SJCRH30 (cell line): ENCODE measurements around the gene RUNX2. TPM values are rescaled to one million over a fixed set of nuclear protein-coding genes. Genes with fewer than 3 reads are reported as not detected.

Source experiments
- DNase-seq, 2 experiments: peaks; one replicate each; pipeline ENCODE4 v3.0.0-alpha.2; 2015 to 2020
- H3K27ac ChIP-seq: fragments of 250-450 bp; sonication (Bioruptor Pico); 2 replicates; pipeline ENCODE4 v1.5.1; 2020; ENCODE audit warnings: mild to moderate bottlenecking, moderate library complexity
- H3K27me3 ChIP-seq: fragments of 250-450 bp; sonication (Bioruptor Pico); 2 replicates; pipeline ENCODE4 v1.5.1; 2020; ENCODE audit warnings: mild to moderate bottlenecking, moderate library complexity
- H3K36me3 ChIP-seq: fragments of 250-450 bp; sonication (Bioruptor Pico); 2 replicates; pipeline ENCODE4 v1.5.1; 2020; ENCODE audit warnings: mild to moderate bottlenecking, moderate library complexity
- H3K4me1 ChIP-seq: fragments of 250-450 bp; sonication (Bioruptor Pico); 2 replicates; pipeline ENCODE4 v1.5.1; 2020; ENCODE audit warnings: mild to moderate bottlenecking, moderate library complexity
- H3K4me3 ChIP-seq: fragments of 250-450 bp; sonication (Bioruptor Pico); 2 replicates; pipeline ENCODE4 v1.5.1; 2020; ENCODE audit warnings: mild to moderate bottlenecking, moderate library complexity
- H3K9me3 ChIP-seq: fragments of 250-450 bp; sonication (Bioruptor Pico); replicated peaks from 2 replicates; pipeline ENCODE4 v1.5.1; 2020; ENCODE audit warnings: mild to moderate bottlenecking, moderate library complexity
- total RNA-seq: library from RNA; depleted of rRNA; stranded (reverse); fragments of >200 nt; shearing (Covaris generic); gene quantifications from 2 replicates; pipeline ENCODE4 v1.2.3, GENCODE V29; 2014

Gene RUNX2
- total RNA-seq, 1 experiment from 2014 or later = 50.5 TPM

DNA sequence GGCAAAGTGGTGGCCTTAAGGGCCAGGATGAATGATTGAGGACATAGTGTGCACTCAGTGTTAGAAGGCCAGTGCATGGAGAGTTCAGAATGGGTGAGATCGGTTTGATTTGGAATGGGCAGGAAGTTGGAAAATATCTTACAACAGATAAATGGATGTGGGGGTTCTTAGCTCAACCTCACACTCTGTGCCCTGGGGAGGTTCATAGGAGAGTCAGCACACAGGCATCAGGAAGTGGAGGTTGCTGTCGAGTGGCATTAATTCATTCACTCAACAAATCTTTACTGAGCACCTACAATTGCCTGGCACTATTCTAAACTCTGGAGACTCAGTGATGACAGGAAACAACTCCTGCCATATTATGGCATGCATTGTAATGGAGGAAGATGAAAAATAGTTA is 363.3 kb downstream of the RUNX2 start:
- Histone ChIP-seq H3K27me3 (no peaks in the 10 kb centered on the region), H3K36me3 (no peaks in the 10 kb centered on the region), H3K4me3 (no peak overlapping the region), H3K9me3 (no peaks in the 10 kb centered on the region), H3K4me1 (no peaks in the 10 kb centered on the region), H3K27ac (no peak overlapping the region)
- DNase-seq = no peak

DNA sequence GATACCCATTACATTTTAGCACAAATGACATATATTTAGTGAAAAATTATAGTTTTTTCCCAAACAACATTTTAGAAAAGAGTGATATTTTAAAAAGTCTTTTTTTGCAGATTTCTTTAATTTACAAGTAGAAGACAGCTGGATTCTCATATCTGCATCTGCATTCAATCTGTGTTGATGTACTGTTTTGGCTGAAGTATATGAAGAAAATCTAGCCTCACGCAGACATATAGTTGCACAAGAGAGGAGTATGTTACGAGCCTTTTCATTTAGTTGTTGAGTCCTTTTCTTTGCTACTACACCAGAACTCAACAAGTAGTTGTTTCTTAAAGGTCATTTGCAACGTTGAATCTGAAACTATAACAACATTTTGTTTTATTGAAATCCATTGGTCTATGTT is 363.9 kb downstream of the RUNX2 start:
- no peaks in the 10 kb centered on the region for H3K27me3 ChIP-seq
- no peaks in the 10 kb centered on the region for H3K9me3 ChIP-seq
- no peak for DNase-seq

DNA sequence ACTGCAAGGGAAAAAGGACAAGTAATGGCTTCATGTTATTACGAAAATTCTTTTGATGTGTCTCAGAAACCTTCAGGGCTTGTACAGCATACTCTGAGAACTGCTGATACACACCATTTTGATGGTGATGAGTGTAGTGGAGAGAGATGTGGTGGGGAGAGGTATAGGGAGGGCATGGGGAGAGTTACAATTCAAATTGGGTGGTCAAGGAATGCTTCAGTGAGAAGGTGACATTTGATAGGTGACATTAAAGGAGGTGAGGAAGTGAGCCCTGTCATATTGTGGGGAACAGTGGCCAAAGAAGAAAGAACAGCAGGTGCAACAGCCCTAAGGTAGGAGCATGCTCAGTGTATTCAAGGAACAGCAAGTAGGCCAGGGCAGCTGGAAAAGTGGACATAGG is 368.6 kb downstream of the RUNX2 start:
- Histone ChIP-seq H3K27me3 (no peaks in the 10 kb centered on the region), H3K4me1 (peaks cover 12% of the 10 kb centered on the region), H3K36me3 (no peaks in the 10 kb centered on the region), H3K4me3 (no peak overlapping the region), H3K27ac (no peak overlapping the region), H3K9me3 (no peaks in the 10 kb centered on the region)
- no peak for DNase-seq

More for the DNA sequence above, 363.9 kb downstream of the RUNX2 start:
- H3K27ac ChIP-seq = no peak overlapping the region
- no peaks in the 10 kb centered on the region for H3K36me3 ChIP-seq
- no peak overlapping the region for H3K4me3 ChIP-seq
- H3K4me1 ChIP-seq = no peaks in the 10 kb centered on the region; the same call in 1 of the 2 replicates

DNA sequence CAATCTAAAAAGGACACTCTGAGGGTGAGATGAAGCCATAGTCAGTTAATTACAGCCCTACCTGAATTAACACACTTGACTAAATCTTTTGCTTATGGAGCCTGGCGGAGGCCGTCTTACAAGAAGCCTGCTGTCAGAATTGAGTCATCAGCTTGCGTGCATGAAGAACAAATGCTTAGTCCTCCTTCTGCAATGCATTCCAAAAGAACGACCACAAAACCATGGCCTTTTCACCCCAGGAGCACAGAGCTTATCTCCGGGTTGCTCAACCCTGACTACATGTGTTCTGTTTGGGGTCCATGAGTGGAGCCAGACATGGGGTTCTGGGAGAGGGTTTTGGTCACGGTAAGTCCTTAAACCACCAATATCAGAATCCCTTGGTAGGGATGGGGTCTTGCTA is 369.5 kb downstream of the RUNX2 start:
- peak in 1 of 2 experiments; percentile 42 for DNase-seq
- no peak overlapping the region for H3K4me3 ChIP-seq
- no peaks in the 10 kb centered on the region for H3K27me3 ChIP-seq
- no peaks in the 10 kb centered on the region for H3K36me3 ChIP-seq
- H3K9me3 ChIP-seq = no peaks in the 10 kb centered on the region
- H3K27ac ChIP-seq = peak overlapping the region; percentile 37; the same call in 1 of the 2 replicates
- peaks cover 12% of the 10 kb centered on the region for H3K4me1 ChIP-seq

DNA sequence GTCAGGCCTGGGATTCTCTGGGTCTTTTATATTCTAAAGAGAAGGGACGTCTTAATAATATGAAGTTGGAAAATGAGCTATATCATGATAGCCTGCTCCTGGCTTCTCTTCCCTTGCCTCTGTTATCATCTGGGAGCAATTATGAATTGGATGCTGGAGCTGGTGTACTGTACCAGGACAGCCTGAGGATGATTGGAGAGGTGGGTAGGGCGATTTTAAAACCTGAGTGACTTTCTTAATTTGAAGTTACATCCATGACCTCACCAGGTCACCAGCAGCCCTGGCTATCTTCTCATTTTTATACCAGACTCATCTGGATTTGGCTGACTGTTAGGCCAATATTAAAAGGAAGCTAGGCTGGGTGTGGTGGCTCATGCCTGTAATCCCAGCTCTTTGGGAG is 369.9 kb downstream of the RUNX2 start:
- Histone ChIP-seq H3K4me3 (no peak overlapping the region), H3K27me3 (no peaks in the 10 kb centered on the region), H3K9me3 (no peaks in the 10 kb centered on the region), H3K27ac (peak overlapping the region; percentile 37; the same call in 1 of the 2 replicates), H3K4me1 (peaks cover 12% of the 10 kb centered on the region), H3K36me3 (no peaks in the 10 kb centered on the region)
- DNase-seq = no peak

DNA sequence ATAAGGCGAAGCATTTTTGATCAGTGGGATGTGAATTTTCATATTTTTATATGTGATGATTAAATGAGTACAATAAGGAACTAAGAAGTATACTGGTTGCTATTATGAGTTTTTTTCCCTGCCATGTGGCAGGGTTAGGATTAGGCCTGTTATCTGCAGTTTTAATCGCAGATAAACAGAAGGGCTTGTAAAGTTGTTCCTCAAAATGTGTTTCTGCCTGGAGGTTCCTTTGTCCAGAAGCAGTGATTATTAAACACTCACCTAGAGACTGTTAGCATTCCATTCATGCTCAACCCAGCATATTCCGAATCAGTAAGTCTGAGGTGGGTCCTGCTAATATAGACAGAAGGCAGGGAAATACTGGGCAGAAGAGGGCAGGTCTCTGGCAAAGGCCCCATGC is 371.5 kb downstream of the RUNX2 start:
- H3K27me3 ChIP-seq = no peaks in the 10 kb centered on the region
- H3K36me3 ChIP-seq = no peaks in the 10 kb centered on the region
- H3K4me1 ChIP-seq = peaks cover 12% of the 10 kb centered on the region
- H3K27ac ChIP-seq = no peak overlapping the region
- no peaks in the 10 kb centered on the region for H3K9me3 ChIP-seq
- no peak overlapping the region for H3K4me3 ChIP-seq
- no peak for DNase-seq

DNA sequence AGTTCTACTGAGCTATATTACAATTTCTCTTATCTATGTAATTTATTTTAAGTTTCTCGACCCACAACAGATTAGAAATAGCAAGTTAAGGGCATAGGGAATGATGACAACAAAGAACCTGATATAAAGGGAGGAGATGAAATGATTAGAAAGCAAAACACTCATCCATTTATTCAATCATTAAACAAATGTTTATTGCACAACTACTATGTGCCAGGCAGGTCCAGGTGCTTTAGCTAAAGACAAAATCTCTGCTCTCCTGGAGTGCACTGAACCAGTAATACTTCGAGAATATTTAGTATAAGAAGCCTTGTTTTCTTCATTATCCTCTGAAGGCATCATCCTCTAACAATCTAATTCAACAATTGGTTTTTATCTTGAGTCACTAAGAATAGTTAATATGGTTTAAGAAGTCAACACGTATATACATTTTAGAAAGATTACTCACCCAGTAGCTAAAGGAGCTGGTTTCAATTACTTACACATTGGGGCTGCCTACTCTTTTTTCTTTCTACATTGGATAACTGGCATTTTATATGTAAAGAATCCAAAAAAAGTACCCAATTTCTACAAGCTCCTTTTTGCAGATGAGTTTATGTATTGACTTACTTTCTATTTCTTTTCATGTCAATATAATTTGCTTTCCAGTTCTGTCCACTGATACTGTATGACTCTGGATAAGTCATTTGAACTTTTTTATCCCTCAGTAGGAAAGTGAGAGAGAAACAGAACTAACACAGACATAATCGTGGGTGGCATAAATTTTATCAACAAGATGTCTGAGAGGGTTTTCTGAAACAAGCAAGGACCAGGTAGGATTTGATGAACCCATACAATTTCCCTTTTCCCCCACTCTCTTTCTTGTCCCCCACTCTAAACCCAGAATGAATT is 375.0 kb downstream of the RUNX2 start:
- no peak overlapping the region for H3K4me3 ChIP-seq
- peaks cover 1% of the 10 kb centered on the region; the same call in 1 of the 2 replicates for H3K4me1 ChIP-seq
- no peaks in the 10 kb centered on the region for H3K9me3 ChIP-seq
- no peaks in the 10 kb centered on the region for H3K27me3 ChIP-seq
- H3K27ac ChIP-seq = no peak overlapping the region
- no peak for DNase-seq
- H3K36me3 ChIP-seq = no peaks in the 10 kb centered on the region

DNA sequence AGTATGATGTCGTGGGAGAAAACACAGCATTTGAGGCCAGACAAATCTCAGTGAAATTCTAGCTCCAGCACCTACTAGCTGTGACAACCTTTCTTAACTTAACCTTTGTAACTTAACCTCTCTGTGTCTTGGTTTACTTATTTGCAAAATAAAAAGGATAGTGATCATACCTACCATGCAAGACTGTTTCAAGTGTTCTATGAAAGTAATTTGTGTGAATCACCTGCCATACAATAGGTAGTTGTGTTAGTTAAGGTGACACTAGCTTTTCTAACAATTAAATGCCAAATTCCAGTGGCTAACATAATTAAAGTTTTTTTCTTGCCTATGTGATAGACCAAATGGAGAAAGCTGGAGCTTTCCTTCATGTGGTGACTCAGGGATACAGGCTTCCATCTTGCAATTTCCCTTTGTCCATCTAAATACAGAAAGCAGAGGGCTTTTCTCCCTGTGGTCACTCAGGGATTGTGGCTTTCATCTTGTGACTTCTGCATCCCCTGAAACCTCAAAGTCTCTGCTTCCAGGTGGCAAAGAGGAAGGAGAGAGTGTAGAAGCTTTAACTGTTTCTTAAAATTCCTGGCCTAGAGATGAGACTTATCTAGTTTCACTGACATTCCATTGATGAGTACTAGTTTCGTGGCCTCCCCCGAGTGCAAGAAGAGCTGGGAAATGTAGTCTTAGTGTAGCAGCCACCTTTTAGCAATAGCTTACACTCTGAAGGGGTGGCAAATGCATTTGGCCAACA is 376.1 kb downstream of the RUNX2 start:
- Histone ChIP-seq H3K36me3 (no peaks in the 10 kb centered on the region), H3K9me3 (no peaks in the 10 kb centered on the region), H3K27me3 (no peaks in the 10 kb centered on the region), H3K4me3 (no peak overlapping the region), H3K27ac (no peak overlapping the region), H3K4me1 (no peaks in the 10 kb centered on the region)
- no peak for DNase-seq

DNA sequence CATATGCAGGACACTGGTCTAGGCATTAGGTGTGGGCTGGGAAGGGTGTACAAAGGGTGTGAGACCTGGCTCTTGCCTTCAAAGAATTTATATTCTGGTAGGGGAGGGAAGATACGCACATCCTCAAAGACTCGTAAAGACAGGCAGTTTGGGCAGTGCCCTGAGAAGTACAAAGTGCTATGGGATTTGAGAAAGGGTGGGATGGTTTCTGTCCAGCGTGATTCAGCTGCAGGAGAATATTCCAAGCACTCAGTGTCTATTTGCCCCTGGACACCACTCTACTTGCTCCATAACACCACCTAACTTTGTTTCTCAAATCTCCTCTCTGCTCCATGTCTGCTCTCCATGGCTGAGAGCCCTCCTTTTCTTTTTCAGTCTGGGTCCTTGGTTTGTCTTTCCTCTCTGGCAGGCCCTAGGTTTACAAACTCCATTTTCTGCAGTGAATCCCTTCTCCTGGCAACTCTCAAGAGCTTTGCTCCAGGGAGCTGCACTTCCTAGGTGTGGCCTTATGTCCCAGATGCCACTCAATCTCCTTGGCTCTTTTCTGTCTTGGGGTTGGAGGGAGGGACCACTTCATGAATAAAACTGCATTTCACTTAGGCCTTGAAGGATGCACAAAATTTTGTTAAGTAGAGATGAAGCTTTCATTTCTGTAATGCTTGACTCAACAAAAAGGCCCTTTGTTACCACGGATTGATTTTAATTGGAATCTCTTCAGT is 377.2 kb downstream of the RUNX2 start:
- H3K36me3 ChIP-seq = no peaks in the 10 kb centered on the region
- no peak overlapping the region for H3K27ac ChIP-seq
- DNase-seq = no peak
- no peaks in the 10 kb centered on the region for H3K9me3 ChIP-seq
- H3K4me1 ChIP-seq = peaks cover 3% of the 10 kb centered on the region
- no peak overlapping the region for H3K4me3 ChIP-seq
- no peaks in the 10 kb centered on the region for H3K27me3 ChIP-seq

DNA sequence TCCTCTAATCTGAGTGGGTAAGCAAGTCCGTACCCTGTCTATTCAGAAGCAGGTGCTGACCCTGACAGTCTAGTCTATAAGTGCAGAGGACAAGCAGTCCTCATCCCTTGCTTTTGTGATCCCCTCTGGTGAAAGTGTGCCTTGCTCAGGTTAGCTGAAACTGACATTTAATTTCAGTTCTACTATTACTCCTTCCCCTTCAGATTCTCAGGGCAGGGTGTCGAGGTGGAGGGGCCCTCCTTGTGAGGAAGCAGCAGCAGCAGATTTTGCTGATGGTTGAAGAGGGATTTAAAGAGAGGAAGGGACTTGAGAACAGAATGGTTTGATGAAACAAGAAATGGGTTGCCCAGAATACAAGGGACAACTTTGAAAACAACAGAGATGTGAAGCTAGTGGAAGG is 378.2 kb downstream of the RUNX2 start:
- DNase-seq = no peak
- H3K36me3 ChIP-seq = no peaks in the 10 kb centered on the region
- H3K27ac ChIP-seq = no peak overlapping the region
- H3K4me1 ChIP-seq = peaks cover 13% of the 10 kb centered on the region
- H3K4me3 ChIP-seq = no peak overlapping the region
- H3K9me3 ChIP-seq = no peaks in the 10 kb centered on the region
- H3K27me3 ChIP-seq = no peaks in the 10 kb centered on the region

DNA sequence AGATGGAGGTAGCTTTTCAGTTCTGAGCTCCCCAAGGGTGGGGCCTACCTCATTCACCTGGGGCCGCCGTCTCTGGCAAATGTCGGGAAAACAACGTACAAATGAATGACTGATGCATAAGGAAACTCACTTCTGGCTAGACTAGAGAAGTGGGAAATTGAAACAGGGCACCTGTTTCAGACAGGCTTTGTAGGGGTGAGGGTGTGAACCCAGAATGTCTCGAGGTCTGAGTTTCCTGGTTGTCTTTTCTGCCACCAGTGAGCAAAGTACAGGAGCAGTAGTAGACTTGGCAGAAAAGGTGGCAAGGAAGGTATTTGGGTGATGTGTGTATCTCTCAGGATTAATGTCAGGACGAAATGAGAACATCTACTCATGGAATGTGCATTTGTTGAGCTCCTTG is 379.0 kb downstream of the RUNX2 start:
- H3K9me3 ChIP-seq = no peaks in the 10 kb centered on the region
- no peak overlapping the region for H3K4me3 ChIP-seq
- peaks cover 13% of the 10 kb centered on the region for H3K4me1 ChIP-seq
- no peaks in the 10 kb centered on the region for H3K27me3 ChIP-seq
- no peak for DNase-seq
- H3K27ac ChIP-seq = no peak overlapping the region
- H3K36me3 ChIP-seq = no peaks in the 10 kb centered on the region

DNA sequence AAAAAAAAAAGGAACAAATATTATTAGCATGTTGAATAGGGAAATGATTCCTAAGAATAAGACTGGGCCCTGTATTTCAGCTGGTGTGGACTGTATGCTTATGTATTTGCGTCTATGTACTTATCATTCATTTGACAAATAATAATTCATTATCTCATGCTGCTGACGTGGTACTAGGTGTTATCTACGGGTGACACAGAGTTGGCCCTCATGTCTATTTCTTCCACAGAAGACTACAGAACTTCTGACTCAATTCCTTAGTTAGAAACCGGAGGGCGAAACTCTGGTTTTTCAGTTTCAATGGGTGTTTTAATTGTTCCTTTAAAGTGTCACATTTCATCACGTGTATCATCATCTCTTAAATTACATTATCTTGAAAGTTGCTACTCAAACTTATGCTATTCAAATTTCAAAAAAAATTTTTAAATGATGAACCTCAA is 381.7 kb downstream of the RUNX2 start:
- no peak overlapping the region for H3K27ac ChIP-seq
- H3K27me3 ChIP-seq = no peaks in the 10 kb centered on the region
- no peaks in the 10 kb centered on the region for H3K36me3 ChIP-seq
- no peak for DNase-seq
- H3K9me3 ChIP-seq = no peaks in the 10 kb centered on the region
- H3K4me3 ChIP-seq = no peak overlapping the region
- H3K4me1 ChIP-seq = peaks cover 22% of the 10 kb centered on the region

DNA sequence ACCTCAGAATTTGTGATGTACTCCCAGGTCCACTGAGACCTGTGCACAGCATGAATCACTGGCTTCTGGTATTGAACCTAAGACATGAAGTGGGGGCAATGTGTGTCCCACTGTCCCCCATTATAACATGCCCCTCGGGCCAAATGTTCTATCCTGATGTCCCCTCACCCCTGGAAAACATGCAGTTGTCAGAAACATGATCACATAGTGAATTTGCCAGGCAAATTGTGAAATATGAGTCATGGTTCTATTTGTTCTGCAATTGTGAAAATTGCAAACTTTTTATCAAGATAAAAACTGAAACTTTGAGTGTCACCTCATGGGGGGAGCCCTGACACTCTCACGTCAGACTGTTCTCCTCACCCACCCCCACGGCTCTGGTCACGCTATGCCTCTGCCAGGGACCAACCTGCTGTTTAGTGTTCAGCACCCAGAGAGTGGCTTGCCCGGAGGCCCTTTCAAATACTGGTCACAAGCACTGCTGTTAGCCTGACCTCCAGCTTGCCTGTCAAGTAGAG is 382.2 kb downstream of the RUNX2 start:
- Histone ChIP-seq H3K27me3 (no peaks in the 10 kb centered on the region), H3K27ac (no peak overlapping the region), H3K4me3 (no peak overlapping the region), H3K4me1 (peaks cover 28% of the 10 kb centered on the region), H3K36me3 (no peaks in the 10 kb centered on the region), H3K9me3 (no peaks in the 10 kb centered on the region)
- peak in 1 of 2 experiments; percentile 36 for DNase-seq

DNA sequence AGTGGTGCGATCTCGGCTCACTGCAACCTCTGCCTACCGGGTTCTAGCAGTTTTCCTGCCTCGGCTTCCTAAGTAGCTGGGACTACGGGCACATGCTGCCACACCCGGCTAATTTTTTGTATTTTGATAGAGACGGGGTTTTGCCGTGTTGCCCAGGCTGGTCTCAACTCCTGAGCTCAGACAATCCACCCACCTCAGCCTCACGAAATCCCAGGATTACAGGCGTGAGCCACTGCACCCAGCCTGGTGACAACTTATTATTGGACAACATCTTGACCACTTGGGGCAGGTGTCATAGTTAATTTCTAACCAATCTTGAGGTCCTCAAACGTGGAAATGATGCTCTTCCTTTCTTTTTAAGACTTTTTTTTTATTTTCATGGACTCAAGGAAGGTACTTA is 383.9 kb downstream of the RUNX2 start:
- Histone ChIP-seq H3K27me3 (no peaks in the 10 kb centered on the region), H3K9me3 (no peaks in the 10 kb centered on the region), H3K36me3 (no peaks in the 10 kb centered on the region), H3K4me1 (peaks cover 35% of the 10 kb centered on the region), H3K27ac (no peak overlapping the region), H3K4me3 (no peak overlapping the region)
- no peak for DNase-seq
